ENCODE data around the gene MIEF2.
"Not testable (repeated sequence)": the region's sequence is repeated elsewhere in the genome, so short reads cannot be mapped to it uniquely, and the experiment has no call there.

MIEF2 gene

DNA sequence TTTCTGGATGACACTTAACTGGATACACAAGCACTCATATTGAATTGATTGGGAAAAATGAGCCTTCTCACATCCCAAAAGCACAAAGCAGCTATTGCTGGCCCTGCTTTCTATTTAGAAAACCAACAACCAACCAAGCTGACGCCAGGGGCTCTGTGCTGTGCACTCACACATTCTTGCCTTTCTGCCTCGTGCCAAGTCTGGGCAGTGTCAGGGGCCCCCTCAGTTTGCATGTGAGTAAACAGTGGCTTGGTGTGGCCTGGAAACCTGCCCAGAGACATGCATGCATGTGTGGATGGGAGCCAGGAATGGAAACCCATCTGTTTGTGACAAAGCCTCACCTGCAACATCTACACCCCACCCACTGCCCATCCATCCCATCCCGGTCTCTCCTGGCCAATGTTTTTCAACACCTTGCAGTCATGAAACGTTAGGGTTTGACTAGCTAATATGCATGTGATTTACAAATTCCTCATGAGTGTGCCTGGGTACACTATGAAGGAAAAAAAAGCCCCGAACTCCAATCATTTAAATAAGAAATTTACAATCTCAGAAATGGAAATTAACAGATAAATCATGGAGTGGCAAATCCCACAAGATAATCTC, 20.4 kb downstream of the MIEF2 start:
- no peak overlapping the region for H3K27ac ChIP-seq
- no peak for DNase-seq (ENCODE audit: low read depth, low spot score)

DNA sequence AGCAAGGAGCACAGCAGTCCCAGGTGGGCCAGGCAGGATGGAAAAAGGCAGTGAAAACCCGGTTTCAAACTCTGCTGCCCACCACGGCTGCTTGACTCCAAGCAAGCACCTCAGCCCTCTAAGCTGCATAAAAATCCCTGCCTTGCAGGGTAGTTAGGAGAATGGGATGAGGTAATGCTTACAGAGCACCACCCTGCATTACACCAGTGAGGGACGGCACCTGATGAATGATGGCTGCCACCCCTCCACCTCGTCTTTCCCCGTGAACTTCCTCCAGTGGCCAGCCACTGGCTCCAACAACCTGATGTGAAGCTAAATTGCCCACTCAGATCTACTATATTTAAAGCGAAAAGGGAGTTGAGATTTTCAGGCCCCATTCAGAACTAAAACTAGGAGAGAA, 21.3 kb downstream of the MIEF2 start:
- no peak overlapping the region for H3K27ac ChIP-seq
- no peak for DNase-seq (ENCODE audit: low read depth, low spot score)

DNA sequence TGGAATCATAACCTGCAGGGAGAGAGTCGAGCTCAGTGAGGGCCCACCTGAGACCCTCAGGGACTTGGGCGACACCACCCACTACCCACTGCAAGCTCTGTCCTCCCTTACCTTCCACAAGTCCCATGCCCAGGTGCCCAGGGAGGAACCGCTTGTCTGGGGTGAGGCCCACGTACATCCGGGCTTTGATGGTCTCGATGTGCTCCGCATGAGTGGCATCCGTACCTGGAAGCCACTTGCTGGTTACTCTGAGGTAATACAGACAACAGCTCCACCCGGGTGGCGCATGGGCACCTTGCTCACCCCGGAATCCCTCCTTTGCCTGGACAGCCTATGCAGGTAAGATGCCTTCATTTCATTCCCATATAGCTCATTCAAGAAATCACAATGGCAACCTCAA, 24.8 kb downstream of the MIEF2 start:
- no peak overlapping the region for H3K27ac ChIP-seq
- no peak for DNase-seq (ENCODE audit: low read depth, low spot score)

DNA sequence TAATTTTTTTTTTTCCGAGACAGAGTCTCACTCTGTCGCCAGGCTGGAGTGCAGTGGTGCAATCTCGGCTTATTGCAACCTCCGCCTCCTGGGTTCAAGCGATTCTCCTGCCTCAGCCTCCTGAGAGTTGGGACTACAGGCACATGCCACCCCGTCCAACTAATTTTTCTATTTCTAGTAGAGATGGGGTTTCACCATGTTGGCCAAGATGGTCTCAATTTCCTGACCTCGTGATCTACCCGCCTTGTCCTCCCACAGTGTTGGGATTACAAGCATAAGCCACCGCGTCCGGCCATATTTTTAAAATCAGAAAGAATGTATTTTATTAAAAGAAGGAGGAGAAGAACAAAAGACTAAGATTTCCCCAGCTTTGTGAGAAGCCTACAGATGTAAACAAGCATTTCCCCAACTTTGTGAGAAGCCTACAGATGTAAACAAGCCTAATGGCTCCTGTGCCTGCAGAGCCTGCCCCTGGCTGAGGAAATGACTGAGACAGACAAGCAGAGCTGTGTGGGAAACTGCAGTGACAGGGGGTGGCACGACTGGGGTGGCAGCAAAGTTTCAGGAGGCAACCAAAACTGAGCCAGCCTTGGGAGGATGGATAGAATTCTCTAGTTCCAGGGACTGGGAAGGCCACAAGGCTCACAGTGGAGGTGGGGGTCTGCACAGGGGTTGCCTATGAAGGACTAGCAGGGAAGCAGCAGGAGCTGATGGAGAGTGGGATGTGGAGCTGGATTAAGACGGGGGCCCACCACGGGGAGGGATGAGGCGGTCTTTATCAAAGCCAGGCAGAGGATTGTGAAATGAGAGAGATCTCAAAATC, 31.5 kb downstream of the MIEF2 start:
- DNase-seq (ENCODE audit: low read depth, low spot score) = no peak
- H3K27ac ChIP-seq = no peak overlapping the region

DNA sequence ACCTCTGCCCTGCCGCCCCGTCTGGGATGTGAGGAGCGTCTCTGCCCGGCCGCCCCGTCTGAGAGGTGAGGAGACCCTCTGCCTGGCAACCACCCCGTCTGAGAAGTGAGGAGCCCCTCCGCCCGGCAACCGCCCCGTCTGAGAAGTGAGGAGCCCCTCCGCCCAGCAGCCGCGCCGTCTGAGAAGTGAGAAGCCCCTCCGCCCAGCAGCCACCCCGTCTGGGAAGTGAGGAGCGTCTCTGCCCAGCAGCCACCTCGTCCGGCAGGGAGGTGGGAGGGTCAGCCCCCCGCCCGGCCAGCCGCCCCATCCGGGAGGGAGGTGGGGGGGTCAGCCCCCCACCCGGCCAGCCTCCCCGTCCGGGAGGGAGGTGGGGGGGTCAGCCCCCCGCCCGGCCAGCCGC, 37.6 kb downstream of the MIEF2 start:
- not testable (repeated sequence) for DNase-seq (ENCODE audit: low read depth, low spot score); H3K27ac ChIP-seq

DNA sequence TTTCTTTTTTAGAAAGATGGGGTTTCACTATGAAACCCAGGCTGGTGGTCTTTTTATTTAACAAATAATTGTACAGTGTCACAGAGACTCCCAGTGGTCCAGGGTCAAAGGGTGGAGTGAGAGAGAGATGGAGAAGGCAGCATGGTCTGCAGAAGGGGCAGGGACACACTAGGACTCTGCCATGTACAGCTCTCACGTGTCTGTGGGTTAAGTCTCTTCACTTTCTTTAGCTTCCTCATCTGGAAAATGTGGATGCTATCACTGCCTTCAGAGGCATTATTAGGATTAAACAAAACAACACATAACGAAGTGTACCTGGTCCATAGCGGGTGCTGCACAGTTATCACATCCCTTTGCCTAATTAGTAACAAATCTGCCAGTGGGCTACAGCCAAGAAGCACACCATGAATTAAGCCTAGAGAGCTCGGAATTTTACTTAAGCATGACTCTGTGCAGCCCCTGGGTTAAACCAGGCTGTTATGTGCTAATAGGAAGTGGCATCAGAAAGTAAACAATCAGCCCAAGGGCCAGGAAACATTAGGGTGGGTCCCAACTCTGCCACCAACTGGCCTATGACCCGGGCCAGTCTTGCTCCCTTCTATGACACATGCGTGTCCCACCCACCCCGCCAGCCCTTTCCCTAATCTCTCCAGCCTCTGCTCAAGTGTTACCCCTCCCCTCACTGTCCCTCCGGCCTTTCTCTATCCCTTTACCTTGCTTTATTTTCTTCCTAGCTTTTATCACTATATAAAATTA, 40.4 kb downstream of the MIEF2 start:
- no peak overlapping the region for H3K27ac ChIP-seq
- DNase-seq (ENCODE audit: low read depth, low spot score) = no peak

DNA sequence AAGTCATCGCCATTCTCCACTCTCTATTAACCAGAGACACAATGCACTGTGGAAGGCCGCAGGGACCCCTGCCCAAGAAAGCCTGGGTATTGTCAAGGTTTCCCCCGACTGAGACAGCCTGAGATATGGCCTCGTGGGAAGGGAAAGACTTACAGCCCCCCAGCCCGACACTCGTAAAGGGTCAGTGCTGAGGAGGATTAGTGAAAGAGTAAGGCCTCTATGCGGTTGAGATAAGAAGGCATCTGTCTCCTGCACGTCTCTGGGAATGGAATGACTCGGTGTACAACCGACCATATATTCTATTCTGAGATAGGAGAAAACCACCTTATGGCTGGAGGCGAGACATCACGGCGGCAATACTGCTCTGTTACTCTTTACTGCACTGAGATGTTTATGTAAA, 42.7 kb downstream of the MIEF2 start:
- H3K27ac ChIP-seq; DNase-seq (ENCODE audit: low read depth, low spot score): not testable (repeated sequence)

DNA sequence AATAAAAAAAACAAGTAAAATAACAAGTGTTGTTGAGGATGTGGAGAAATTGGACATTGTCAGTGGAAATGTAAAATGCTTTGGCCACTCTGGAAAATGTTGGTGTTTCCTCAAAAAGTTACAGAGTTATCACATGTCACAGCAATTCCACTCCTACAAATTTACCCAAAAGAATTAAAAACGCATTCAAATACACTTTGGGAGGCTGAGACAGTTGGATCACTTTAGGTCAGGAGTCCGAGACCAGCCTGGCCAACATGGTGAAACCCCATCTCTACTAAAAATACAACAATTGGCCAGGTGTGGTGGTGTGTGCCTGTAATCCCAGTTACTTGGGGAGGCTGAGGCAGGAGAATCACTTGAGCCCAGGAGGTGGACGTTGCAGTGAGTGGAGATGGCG, 48.7 kb downstream of the MIEF2 start:
- H3K27ac ChIP-seq = no peak overlapping the region
- DNase-seq (ENCODE audit: low read depth, low spot score) = no peak

DNA sequence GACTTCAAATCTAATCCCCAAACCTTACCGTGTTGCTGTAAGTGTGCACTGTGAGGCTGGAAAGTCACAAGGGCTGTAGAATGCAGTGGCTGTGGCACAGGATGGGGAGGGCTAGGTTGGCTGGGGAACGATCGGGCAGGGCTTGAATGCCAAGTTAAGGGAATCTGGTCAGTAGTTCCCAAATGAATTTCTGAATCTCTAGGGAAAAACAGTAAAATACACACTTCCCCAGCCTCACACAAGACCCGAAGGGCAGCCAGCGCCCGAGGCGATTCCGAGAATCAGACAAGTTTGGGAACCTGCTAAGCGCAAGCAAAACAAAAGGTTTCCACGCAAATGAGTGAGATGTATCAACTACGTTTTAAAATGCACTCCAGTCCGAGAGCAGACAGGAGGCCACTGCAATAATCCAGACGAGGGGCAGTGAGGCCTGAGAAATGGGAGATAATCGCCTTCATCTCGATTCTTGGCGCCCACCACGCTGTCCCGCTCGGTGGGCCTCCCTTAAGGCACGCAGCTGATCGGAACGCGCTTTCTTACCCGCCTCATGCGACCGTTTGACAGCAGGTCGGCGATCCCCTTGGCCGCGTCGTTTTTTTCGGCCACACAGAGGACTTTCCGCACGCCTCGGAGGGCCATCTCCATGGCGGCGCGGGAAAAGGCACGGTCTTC, 53.7 kb downstream of the MIEF2 start:
- peak overlapping the region; percentile 93 for H3K27ac ChIP-seq
- DNase-seq (ENCODE audit: low read depth, low spot score) = no peak

DNA sequence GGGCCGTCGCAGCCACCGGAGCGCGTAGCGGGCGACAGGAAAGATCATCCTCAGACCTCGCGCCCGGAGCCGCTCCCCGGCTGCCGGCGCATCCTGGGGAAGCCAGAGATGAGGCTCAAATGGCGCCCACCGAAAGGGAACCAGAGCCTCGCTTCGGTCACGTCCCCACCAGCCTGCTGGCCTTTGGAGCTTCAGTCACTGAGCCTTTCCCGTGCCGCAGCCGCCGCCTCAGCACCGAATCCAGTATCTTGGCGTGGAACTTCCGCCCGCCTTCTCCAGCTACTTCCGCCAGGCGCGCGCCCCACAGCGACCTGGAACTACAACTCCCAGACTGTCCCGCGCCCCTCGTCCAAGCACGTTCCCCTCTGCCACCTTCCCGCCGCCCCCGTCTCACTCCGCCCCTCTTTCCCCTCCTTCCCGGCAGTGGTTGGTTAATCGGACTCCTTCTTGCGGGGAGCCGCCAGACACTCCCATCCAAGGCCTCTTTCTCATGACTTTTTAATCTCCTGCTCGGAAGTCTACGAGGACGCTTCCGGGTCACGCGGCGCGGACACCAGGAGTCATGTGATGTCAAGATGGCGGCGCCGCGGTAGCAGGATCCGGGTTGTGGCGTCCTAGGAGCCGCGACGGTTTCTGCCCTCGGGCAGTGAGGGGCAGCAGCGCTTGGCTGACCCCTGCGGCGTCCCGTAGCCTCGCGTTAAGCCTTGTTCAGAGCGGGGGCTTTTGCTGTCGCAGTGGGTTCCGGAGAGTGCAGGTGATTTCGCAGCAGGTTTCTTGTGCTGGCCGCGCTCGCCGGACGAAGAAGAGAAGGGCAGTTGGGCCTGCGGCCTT, 54.5 kb downstream of the MIEF2 start, which contains the start of the genes SMCR8 and TOP3A:
Gene SMCR8, plus strand, starts transcription at position 563 of the 831 bp plus-strand sequence. CDS start 497 bp downstream, outside the sequence.
Gene TOP3A, minus strand, starts transcription at position 264 of the 831 bp plus-strand sequence. Its CDS starts 216 bp downstream, at position 48.
- H3K27ac ChIP-seq = peak within 1 kb of the TSS; percentile 93
- peak; percentile 93 for DNase-seq (ENCODE audit: low read depth, low spot score)

DNA sequence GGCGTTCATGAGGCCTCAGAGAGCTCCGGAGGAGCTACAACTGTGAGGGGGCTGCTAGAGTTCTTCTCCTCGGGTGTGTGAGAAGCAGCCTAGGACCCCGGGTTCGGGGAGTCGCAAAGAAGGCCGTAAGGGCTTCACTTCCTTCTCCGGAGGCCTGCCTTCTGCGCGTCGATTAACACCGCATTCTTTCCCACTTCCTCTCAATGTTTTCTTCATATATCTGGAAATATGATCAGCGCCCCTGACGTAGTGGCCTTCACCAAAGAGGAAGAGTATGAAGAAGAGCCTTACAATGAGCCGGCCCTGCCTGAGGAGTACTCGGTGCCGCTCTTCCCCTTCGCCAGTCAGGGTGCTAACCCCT, 55.1 kb downstream of the MIEF2 start:
- peak overlapping the region; percentile 93 for H3K27ac ChIP-seq
- no peak for DNase-seq (ENCODE audit: low read depth, low spot score)

DNA sequence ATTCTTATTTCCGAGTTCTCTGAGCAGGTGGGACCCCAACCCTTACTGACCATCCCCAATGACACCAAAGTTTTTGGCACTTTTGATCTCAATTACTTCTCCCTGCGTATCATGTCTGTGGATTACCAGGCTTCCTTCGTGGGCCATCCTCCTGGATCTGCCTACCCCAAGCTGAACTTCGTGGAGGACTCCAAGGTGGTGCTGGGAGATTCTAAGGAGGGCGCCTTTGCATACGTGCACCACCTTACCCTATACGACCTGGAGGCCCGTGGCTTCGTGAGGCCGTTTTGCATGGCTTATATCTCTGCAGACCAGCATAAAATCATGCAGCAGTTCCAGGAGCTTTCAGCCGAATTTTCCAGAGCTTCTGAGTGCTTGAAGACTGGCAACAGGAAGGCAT, 55.5 kb downstream of the MIEF2 start:
- DNase-seq (ENCODE audit: low read depth, low spot score) = no peak

More for the DNA sequence above, 55.5 kb downstream of the MIEF2 start:
- peak overlapping the region; percentile 93 for H3K27ac ChIP-seq
